AG09309 (cell line): ENCODE measurements around the gene CLIC1.

Experiments used
- DNase-seq: peaks from one replicate; pipeline ENCODE4 v3.0.0-alpha.2; 2010; ENCODE audit warnings: low read depth
- H3K4me3 ChIP-seq: 2 replicates; pipeline ENCODE4 v1.5.1; 2011; ENCODE audit warnings: mild to moderate bottlenecking, low read depth, low read length, moderate library complexity; ENCODE audit not compliant: control insufficient read depth
- CTCF ChIP-seq: IDR thresholded peaks from 2 replicates; pipeline ENCODE4 v1.5.1; 2011; ENCODE audit warnings: mild to moderate bottlenecking, low read depth, low read length, inconsistent platforms; ENCODE audit not compliant: insufficient read depth, control insufficient read depth; ENCODE audit errors: missing control alignments

Gene CLIC1

DNA sequence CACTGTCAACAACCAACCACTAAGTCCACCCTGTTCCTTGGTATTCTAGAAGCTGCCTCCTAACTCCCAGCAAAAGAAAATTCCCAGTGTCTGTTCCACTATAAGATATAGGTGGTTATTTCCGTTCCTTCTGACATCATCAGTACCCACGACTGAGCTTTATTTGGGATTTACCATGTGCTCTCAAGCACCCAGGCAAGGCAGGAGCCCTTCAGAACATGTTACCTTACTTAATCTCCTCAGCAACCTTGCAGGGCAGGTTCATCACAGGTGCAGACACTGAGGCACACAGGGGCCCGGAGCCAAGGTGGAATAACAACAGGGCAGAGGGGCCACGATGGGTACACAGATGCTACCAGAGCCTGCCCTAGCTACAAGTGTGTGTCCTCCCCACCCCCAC, 44.0 kb downstream of the CLIC1 start:
- DNase-seq, result no peak

GRCh38 chr6:31691564-31692108, 44.7 kb downstream of the CLIC1 start:
- DNase-seq, result no peak
- no peak for TF ChIP-seq CTCF

More for the DNA sequence above, 44.0 kb downstream of the CLIC1 start:
- TF ChIP-seq CTCF, result no peak
- H3K4me3 ChIP-seq, result no peak overlapping the region

GRCh38 chr6:31691078-31691463, 45.3 kb downstream of the CLIC1 start:
- TF ChIP-seq CTCF, result no peak
- no peak for DNase-seq
- no peak overlapping the region for H3K4me3 ChIP-seq

More at GRCh38 chr6:31691564-31692108, 44.7 kb downstream of the CLIC1 start:
- no peak overlapping the region for H3K4me3 ChIP-seq

DNA sequence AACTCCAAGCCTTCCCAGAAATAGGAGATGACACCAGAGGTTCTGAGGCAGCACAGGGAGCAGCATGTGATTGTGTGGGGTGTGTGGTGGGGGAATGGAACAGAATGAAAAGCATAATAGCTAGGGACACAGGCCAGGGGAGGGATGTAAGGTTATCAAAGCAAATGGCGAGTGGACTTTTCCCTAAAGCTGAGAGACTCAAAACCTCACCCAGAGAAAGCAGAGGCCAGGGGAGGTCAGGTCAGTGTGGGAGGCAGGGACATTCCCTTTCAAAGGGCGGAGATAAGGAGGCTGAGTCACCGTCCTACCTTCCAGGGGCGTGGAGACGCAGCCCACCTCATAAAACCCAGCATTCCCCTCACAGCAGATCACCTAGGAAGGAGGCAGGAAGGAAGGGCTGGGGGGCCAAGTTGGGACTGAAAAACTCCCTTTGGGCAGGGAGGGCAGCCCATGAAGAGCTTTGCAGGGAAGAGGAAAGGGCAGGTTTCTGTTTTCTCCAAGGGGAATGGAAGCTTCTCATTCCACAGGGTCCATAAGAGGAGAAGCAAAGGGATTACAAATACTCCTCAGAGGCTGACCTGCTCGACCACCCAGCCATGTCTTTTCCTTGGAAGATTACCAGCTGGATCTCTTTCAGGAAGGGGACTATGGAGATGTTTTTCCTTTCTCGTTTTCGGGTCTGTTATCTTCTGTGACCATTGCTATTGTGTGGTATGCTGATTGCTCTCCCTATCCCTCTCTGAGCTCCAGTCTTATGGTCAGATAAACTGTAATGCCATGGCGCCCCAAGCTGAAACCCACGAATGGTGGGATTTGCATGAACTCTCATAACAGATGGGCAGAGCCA, 45.9 kb downstream of the CLIC1 start:
- no peak overlapping the region for H3K4me3 ChIP-seq
- TF ChIP-seq CTCF, result no peak
- no peak for DNase-seq

DNA sequence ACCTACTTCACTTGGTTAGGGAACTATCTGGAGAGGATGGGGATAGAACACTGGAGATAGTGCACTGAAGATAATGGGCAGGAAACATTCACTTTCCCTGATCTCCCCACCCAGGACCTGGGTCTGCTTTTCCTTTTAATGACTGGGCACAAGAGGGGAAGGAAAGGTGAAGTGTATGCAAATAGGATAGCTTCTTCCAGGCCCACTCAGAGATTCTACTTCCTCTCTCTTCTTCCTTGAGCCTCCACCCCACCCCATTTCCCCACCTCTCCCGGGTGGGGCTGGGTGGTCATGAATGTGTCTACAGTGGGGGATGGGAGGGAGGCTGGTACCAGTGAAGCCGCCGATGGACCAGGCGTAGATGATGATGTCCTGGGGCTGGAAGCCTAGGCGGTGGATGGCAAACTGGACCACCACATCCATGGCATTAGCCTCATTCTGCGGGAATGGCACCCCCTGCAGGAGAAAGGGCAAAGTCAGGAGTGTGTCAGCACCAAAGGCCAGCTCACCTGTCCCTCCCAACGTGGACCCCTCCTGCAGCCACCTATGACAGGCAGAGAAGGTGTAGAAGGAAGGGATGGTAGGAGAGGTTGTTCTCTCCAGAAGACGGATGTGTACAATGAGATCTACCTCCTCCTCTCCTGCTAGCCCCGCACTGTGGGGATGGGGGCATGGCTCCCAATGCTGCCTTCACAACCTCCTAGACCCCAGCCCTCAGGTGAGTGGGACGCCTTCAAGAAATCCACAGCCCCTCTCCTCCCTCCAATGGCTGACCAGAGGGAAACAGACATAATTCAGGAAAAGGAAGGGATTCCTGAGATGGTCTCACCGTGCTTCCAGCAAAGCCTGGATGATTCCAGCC, 46.9 kb downstream of the CLIC1 start:
- no peak overlapping the region for H3K4me3 ChIP-seq
- DNase-seq, result no peak
- TF ChIP-seq CTCF, result peak; percentile 59

- H3K4me3 ChIP-seq, result no peak overlapping the region
- no peak for DNase-seq
- no peak for TF ChIP-seq CTCF
Observed at GRCh38 chr6:31687860-31688693, 48.3 kb downstream of the CLIC1 start.
